Tibial artery (tissue), 4 donors: ENCODE results near the gene SF3B6.

Experiments used
- DNase-seq, 2 donors: peaks; one replicate each; pipeline ENCODE4 v3.0.0-alpha.2; 2019
- H3K27ac ChIP-seq, 2 donors: fragments of 200-600 bp; sonication (generic) in 1 of 2; 1 replicate in 1 of 2; 2 replicates in 1 of 2; pipeline ENCODE4 v1.5.1; 2018 to 2019; ENCODE audit warnings: mild to moderate bottlenecking in 1 of 2
- H3K27me3 ChIP-seq, 2 donors: fragments of 200-600 bp; sonication (generic) in 1 of 2; one replicate each; pipeline versions ENCODE4 v1.5.1 to v1.6.0; 2016 to 2019
- H3K36me3 ChIP-seq, 3 donors: fragments of 200-600 bp; sonication (generic) in 2 of 3; one replicate each; pipeline ENCODE4 v1.5.1; 2016 to 2019; ENCODE audit warnings: mild to moderate bottlenecking in 2 of 3
- H3K4me1 ChIP-seq, 4 donors: fragments of 200-600 bp; sonication (generic) in 2 of 4; 1 replicate in 3 of 4; 2 replicates in 1 of 4; pipeline ENCODE4 v1.5.1; 2016 to 2019
- H3K4me3 ChIP-seq, 2 donors: fragments of 200-600 bp; sonication (generic) in 1 of 2; 1 replicate in 1 of 2; 2 replicates in 1 of 2; pipeline ENCODE4 v1.5.1; 2018 to 2019; ENCODE audit warnings: mild to moderate bottlenecking in 2 of 2
- H3K9me3 ChIP-seq, 3 donors: fragments of 200-600 bp; sonication (generic) in 1 of 3; one replicate each; pipeline ENCODE4 v1.5.1; 2016 to 2019
- intact Hi-C: fragments of 100-400 bp; cut with DNase I; formaldehyde crosslinking; loops from one replicate; pipeline ENCODE4 v1.15.0; 2023; ENCODE audit warnings: low total_unique reads
- TF ChIP-seq, protein P1 (sequence below), 2 experiments: fragments of 200-600 bp in 1 of 2; fragments of 450-650 bp in 1 of 2; IDR thresholded peaks; one replicate each; pipeline ENCODE4 v1.5.1; 2017 to 2019; ENCODE audit warnings: antibody characterized with exemption in 2 of 2, mild to moderate bottlenecking in 1 of 2, moderate library complexity in 1 of 2

The SF3B6 gene

DNA sequence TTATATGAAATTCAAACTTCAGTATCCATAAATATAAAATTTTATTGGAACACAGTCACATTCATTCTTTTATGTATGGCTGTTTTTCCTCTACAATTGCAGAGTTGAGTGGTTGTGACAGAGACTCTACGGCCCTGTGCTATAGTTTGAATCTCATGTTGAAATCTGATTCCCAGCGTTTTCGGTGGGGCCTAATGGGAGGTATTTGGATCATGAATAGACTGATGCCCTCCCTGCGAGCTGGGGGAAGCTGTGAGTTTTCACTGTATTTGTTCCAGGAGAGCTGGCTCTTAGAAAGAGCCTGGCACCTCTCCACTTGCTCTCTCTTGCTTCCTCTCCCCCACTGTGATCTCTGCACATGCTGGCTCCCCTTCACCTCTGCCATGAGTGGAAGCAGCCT, 45.3 kb upstream of the SF3B6 start:
- H3K4me3 ChIP-seq = no peak overlapping the region
- DNase-seq = no peak
- no peaks in the 10 kb centered on the region for H3K27me3 ChIP-seq
- TF ChIP-seq, protein P1, sequence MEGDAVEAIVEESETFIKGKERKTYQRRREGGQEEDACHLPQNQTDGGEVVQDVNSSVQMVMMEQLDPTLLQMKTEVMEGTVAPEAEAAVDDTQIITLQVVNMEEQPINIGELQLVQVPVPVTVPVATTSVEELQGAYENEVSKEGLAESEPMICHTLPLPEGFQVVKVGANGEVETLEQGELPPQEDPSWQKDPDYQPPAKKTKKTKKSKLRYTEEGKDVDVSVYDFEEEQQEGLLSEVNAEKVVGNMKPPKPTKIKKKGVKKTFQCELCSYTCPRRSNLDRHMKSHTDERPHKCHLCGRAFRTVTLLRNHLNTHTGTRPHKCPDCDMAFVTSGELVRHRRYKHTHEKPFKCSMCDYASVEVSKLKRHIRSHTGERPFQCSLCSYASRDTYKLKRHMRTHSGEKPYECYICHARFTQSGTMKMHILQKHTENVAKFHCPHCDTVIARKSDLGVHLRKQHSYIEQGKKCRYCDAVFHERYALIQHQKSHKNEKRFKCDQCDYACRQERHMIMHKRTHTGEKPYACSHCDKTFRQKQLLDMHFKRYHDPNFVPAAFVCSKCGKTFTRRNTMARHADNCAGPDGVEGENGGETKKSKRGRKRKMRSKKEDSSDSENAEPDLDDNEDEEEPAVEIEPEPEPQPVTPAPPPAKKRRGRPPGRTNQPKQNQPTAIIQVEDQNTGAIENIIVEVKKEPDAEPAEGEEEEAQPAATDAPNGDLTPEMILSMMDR (IDR thresholded peaks at IDR 0.05) = no peak
- no peaks in the 10 kb centered on the region for H3K9me3 ChIP-seq
- H3K4me1 ChIP-seq = peaks cover 0 to 27% (median 14%) of the 10 kb centered on the region in 4 donors
- intact Hi-C loops = no loop called here
- H3K27ac ChIP-seq = no peak overlapping the region
- H3K36me3 ChIP-seq = no peaks in the 10 kb centered on the region

DNA sequence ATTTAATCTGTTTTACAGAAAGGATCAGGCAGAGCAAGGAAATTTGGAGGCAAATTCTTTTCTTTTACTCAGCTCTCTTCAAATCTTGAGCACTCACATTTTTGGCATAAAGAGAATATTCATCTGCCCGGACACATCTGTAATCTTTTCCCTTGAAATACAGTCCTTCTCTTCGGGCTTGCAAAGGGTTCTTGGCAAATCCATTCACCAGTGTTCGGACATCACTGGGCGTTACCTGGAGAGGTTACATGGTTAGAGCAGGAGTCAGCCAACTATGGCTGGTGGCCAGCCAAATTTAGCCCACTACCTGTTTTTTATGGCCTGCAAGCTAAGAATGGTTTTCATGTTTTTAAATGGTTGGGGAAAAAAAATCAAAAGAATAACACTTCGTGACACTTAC, 44.9 kb upstream of the SF3B6 start:
- Histone ChIP-seq H3K27me3 (no peaks in the 10 kb centered on the region), H3K27ac (no peak overlapping the region), H3K4me1 (peaks cover 0 to 27% (median 14%) of the 10 kb centered on the region in 4 donors), H3K9me3 (no peaks in the 10 kb centered on the region), H3K4me3 (no peak overlapping the region), H3K36me3 (no peaks in the 10 kb centered on the region)
- intact Hi-C loops = no loop called here
- no peak for DNase-seq
- TF ChIP-seq, protein P1 (IDR thresholded peaks at IDR 0.05) = no peak

DNA sequence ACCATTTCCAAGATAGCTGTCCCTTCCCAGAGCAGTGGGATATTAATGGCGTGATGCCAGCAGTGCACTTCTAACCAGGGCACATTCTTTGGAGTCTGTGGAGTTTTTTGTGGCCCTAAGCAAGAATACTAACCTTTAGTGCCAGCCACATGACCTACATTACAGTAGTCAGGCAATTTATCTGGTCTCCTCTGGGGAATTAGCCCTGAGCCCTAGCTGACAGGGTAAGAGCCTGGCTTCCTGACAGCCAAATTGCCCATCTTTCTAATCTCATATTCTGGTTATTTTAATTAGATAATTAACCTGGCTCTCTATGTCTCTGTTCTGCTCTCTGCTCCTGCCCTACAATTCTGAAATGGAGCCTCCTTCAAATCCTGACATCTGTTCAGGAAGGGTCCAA, 41.8 kb upstream of the SF3B6 start:
- Histone ChIP-seq H3K27ac (no peak overlapping the region), H3K27me3 (no peaks in the 10 kb centered on the region), H3K4me3 (no peak overlapping the region), H3K9me3 (no peaks in the 10 kb centered on the region), H3K4me1 (peaks cover 0 to 8% (median 2%) of the 10 kb centered on the region in 4 donors), H3K36me3 (peaks cover 0 to 8% (median 0%) of the 10 kb centered on the region in 3 donors)
- intact Hi-C loops = no loop called here
- TF ChIP-seq, protein P1 (IDR thresholded peaks at IDR 0.05) = no peak
- no peak for DNase-seq

DNA sequence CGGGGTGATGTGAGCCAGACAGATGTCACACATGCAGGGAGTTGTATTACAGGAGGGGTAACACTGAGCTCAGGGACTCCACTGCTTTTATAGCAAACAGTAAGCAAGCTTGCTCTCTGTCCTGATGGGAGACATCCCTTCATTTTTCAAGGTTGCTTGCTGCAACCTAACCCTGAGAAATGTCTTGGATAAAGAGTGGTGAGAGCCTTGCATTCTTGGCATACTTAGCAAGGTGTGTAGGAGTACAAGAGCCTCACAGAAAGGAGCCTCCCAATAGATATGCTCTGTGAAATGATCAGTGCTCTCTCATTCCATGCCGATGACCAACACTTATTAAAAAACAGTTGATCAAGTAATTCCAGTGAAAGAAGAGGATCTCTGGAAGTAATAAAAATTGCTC, 38.9 kb upstream of the SF3B6 start:
- Histone ChIP-seq H3K4me1 (no peaks in the 10 kb centered on the region), H3K27ac (no peak overlapping the region), H3K4me3 (no peak overlapping the region), H3K36me3 (peaks cover 0 to 8% (median 0%) of the 10 kb centered on the region in 3 donors), H3K9me3 (no peaks in the 10 kb centered on the region), H3K27me3 (no peaks in the 10 kb centered on the region)
- intact Hi-C loops = no loop called here
- TF ChIP-seq, protein P1 (IDR thresholded peaks at IDR 0.05) = no peak
- DNase-seq = no peak

DNA sequence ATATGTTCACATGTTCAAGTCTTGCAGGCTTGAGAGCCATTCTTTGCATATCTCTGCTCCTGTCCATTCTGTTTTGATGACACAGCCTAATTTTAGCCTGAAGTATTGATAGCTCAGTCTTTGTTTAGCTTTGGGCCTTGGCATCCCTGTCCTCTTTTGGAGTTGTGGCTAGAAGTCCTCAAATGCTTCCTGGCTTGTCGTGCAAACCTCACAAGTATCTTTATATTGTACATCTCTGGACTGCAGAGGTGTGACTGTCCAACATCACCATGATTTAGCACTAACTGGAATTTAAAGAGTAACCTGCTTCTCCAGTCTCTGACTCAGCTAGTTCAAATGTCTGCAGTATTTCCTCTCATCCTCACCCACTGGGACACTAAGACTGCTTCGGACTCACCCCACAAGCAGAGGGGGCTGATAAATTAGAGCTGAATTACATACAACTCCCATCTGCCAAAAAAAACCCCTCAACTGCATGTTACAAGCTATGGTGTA, 35.3 kb upstream of the SF3B6 start:
- peaks cover 0 to 8% (median 0%) of the 10 kb centered on the region in 3 donors for H3K36me3 ChIP-seq
- intact Hi-C loops = no loop called here
- no peak overlapping the region for H3K27ac ChIP-seq
- H3K4me3 ChIP-seq = no peak overlapping the region
- H3K27me3 ChIP-seq = no peaks in the 10 kb centered on the region
- DNase-seq = no peak
- no peaks in the 10 kb centered on the region for H3K4me1 ChIP-seq
- TF ChIP-seq, protein P1 (IDR thresholded peaks at IDR 0.05) = no peak
- no peaks in the 10 kb centered on the region for H3K9me3 ChIP-seq
